GM18867 (cell line): Measurements from ENCODE around the gene POU2AF1.
"Not testable (repeated sequence)": the region's sequence is repeated elsewhere in the genome, so short reads cannot be mapped to it uniquely, and the experiment has no call there.

Source experiments
- ATAC-seq: cut with Tn5 transposase; IDR thresholded peaks from one replicate; pipeline ENCODE4 v1.9.1; 2021; ENCODE audit warnings: mild to moderate bottlenecking, moderate library complexity; ENCODE audit not compliant: unreplicated experiment

POU2AF1 gene

GRCh38 chr11:111410951-111411350 is 31.9 kb upstream of the POU2AF1 start:
- ATAC-seq: no peak

DNA sequence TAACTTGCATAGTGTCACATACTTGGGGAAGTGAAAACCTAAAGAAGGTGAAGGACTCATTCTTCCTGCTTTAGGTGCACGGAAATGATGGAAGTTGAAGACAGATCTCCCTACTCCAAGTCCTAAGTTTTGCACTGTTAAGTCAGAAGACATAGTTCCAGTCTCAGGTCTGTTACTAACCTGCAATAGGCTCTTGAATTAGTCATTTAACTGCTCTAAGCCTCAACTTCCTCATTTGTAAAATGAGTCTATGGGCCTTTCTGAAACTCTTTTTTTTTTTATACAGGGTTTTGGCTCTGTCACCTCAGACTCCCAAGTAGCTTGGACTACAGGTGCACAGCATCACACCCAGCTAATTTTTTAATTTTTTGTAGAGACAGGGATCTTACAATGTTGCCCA is 30.8 kb upstream of the POU2AF1 start:
- peak; percentile 73 for ATAC-seq

GRCh38 chr11:111408789-111409727 is 30.0 kb upstream of the POU2AF1 start:
- ATAC-seq: no peak

- no peak for ATAC-seq
These were observed 28.6 kb upstream of the POU2AF1 start for GRCh38 chr11:111407652-111408051.

GRCh38 chr11:111406589-111406988 is 27.5 kb upstream of the POU2AF1 start:
- no peak for ATAC-seq

DNA sequence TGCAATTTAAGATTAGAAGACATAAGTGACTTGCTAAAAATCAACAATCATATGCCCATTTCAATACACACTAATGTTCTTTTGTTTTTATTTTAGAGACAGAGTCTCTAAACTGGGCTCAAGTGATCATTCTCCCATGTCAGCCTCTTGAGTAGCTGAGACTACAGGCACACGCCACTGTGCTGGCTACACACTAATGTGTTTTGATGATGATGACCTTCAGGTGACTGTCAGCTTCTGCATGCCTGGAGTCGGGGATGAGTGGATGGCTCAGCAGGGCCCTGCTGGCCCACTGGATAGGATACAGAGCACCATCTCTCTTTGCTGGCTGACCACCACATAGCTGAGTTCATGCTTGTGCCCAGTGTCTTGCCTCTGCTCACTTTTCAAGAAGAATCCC is 27.0 kb upstream of the POU2AF1 start:
- no peak for ATAC-seq

GRCh38 chr11:111405551-111405950 is 26.5 kb upstream of the POU2AF1 start:
- ATAC-seq: no peak

- ATAC-seq: no peak
These were observed 24.1 kb upstream of the POU2AF1 start for GRCh38 chr11:111403051-111403726.

DNA sequence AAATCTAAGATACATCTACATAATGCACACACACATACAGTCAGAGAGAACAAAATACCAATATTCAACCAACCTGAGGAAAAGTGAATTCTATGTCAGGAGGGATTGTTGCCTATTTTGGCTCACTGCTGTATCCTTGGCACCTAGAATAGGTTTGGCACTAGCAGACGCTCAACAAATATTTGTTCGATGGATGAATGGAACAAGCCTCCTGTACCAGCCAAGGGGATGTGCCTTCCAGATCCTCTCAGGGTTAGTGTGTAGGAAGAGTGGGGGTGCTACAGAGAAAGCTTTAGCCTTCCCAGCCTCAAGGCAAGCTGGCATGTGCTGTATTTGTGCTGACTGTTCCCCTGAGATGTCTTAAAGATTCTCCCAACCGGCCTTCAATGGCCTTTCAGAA is 23.3 kb upstream of the POU2AF1 start:
- no peak for ATAC-seq

- ATAC-seq: not testable (repeated sequence)
These were observed 22.9 kb upstream of the POU2AF1 start for GRCh38 chr11:111401957-111402356.

- ATAC-seq: no peak
These were observed 21.5 kb upstream of the POU2AF1 start for GRCh38 chr11:111400595-111400994.

- no peak for ATAC-seq
These were observed 20.3 kb upstream of the POU2AF1 start for GRCh38 chr11:111399187-111400031.

DNA sequence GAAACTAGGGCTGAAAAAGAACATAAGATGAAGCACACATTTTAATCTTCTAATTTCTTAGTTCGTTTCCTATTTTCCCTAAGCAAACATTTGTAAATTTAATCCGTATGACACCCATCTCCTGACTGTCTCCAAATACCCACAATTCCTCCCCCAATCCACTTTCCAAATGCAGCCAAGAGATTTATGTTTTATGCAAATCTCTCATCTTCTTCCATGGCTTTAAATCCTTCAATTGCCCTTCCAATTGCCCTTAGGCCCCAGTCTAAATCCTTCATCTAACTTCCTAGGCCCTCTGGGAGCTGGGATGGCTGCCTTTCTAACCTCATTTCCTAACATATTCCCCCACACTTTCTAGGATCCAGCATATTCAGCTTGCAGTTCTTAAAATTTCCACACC is 18.0 kb upstream of the POU2AF1 start:
- ATAC-seq: no peak

DNA sequence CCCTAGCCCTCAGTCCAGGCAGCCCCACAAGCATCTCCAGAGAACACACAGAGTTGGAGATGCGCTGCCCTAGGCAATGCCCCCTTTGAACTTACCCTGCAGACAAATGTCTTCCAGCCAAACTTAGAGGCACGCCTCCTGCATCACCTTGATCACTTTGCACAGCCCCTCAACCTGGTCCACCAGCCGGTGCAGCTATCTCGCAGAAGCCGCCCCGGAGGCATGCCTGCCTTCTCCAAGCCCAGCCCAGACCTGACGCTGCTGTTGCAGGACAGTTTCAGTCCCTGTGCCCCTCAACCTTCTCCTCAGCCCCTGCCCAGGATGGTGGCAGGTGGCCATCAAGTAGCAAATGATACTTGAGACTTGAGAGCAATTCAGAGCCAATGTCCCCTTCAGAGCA is 16.7 kb upstream of the POU2AF1 start:
- ATAC-seq: no peak

- ATAC-seq: no peak
These were observed 16.0 kb upstream of the POU2AF1 start for GRCh38 chr11:111395081-111395480.

- not testable (repeated sequence) for ATAC-seq
These were observed 15.1 kb upstream of the POU2AF1 start for GRCh38 chr11:111394147-111394546.

DNA sequence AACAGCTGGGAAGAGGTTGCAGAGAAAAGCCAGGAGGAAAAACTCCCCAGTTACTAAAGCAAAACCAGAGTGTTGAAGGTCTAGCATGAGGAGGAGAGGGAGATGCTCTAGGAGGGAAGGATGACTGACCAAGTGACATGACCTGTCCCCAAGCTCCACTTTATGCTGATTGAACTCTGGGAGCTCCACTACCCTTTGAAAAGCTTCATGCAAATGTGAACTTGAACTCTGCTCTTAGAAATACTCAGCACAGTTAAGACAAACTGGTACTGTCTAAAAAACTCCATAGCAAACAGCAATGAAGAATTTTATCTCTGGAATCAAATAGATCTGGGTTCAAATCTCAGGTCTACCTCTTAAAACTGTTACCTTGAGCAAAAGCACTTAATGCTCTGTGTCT is 14.5 kb upstream of the POU2AF1 start:
- no peak for ATAC-seq

- no peak for ATAC-seq
These were observed 14.0 kb upstream of the POU2AF1 start for GRCh38 chr11:111393096-111393495.

DNA sequence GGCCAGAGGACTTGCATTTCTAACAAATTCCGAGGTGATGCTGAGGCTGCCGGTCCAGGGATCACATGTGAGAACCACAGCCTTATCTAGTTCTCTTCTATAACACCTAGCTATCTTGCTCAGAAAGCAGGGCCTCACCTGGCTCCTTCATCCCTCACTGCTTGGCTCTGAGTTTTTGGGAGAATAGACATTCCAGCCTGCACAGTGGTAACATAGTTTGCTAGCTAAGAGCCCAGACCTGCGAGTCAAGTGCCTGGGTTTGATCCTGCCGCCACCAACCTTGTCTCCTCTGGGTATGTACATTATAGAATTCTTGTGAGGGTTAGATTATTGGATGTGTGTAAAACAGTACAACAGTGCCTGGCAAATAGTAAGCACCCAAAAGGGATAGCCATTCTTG is 13.5 kb upstream of the POU2AF1 start:
- no peak for ATAC-seq

DNA sequence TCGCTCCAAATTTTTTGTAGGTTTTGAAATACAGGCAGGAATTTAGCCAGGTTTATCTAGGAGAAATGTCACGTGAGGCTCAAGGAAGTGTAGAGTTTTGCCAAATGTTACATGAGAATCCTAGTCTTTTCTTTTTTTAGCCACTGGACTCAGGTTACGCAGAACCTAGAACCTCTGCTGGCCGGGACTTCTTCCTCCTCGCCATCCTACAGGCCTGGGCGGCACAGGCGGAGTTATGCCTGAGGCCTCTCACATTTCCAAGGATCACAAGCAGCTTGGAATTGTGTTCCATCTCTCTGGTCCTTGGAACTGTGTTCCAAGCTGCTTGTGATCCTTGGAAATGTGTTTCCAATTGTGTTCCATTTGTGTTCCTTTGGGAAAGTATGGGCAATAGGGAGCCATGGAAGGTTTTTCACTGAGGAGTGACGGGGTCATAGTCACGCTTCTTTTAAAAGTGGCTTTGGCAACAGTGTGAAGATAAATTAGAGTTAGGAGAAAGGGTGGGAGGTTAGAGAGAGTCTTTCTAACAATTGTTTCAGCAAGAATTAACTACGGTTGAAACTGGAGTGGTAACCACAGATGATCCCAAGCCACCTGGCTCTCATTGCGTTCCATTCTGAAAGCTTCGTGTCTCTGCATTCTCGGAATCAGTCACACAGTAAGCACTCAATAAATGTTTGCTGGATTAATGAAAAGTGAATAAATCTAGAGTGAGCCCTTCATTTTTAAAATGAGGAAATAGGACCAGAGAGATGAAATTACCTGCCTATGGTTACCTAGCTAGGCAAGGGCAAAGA is 12.5 kb upstream of the POU2AF1 start:
- ATAC-seq: no peak
